HepG2 (cell line): ENCODE data around the gene PPP2R1B. TPM values are rescaled to one million over a fixed set of nuclear protein-coding genes. Genes with fewer than 3 reads are reported as not detected.
A peak's percentile ranks its signal among the peaks of the same experiment; 100 is the strongest.

ENCODE experiments used
- AHR ChIP-seq: IDR thresholded peaks from 2 replicates; pipeline ENCODE4 v1.6.1; 2018; ENCODE audit warnings: missing genetic modification reagents, missing compliant biosample characterization
- ARNTL ChIP-seq: sonication (generic); formaldehyde crosslinking; IDR thresholded peaks from 2 replicates; pipeline ENCODE4 v1.4.0; 2020; ENCODE audit warnings: mild to moderate bottlenecking, missing genetic modification reagents
- KDM5B ChIP-seq: sonication (generic); formaldehyde crosslinking; IDR thresholded peaks from 2 replicates; pipeline ENCODE4 v1.4.0; 2020; ENCODE audit warnings: missing genetic modification reagents, mild to moderate bottlenecking, borderline replicate concordance
- RAD51 ChIP-seq: fragments of 450-650 bp; IDR thresholded peaks from 2 replicates; pipeline ENCODE4 v1.6.1; 2016; ENCODE audit warnings: borderline replicate concordance
- TBX3 ChIP-seq: fragments of 450-650 bp; IDR thresholded peaks from 2 replicates; pipeline ENCODE4 v1.6.1; 2017; ENCODE audit warnings: antibody characterized with exemption, mild to moderate bottlenecking, inconsistent platforms, borderline replicate concordance
- TOE1 ChIP-seq: sonication (generic); formaldehyde crosslinking; IDR thresholded peaks from 2 replicates; pipeline ENCODE4 v1.4.0; 2020; ENCODE audit warnings: mild to moderate bottlenecking, missing genetic modification reagents
- TP53 ChIP-seq: sonication (generic); formaldehyde crosslinking; conservative IDR thresholded peaks from 2 replicates; pipeline ENCODE4 v1.4.0; 2020; ENCODE audit warnings: missing genetic modification reagents
- ZNF207 ChIP-seq: fragments of 450-650 bp; IDR thresholded peaks from 2 replicates; pipeline ENCODE4 v1.6.1; 2016; ENCODE audit warnings: antibody characterized with exemption, borderline replicate concordance
- ZNF329 ChIP-seq: sonication (generic); formaldehyde crosslinking; IDR thresholded peaks from 2 replicates; pipeline ENCODE4 v1.9.0; 2021; ENCODE audit warnings: low read depth, mild to moderate bottlenecking, missing genetic modification reagents
- ZNF484 ChIP-seq: sonication (generic); formaldehyde crosslinking; IDR thresholded peaks from 2 replicates; pipeline ENCODE4 v1.5.1; 2020; ENCODE audit warnings: mild to moderate bottlenecking, low read depth, missing genetic modification reagents, borderline replicate concordance
- ZNF510 ChIP-seq: sonication (generic); formaldehyde crosslinking; IDR thresholded peaks from 2 replicates; pipeline ENCODE4 v1.4.0; 2020; ENCODE audit warnings: low read depth, mild to moderate bottlenecking, missing genetic modification reagents
- ZNF569 ChIP-seq: sonication (generic); formaldehyde crosslinking; IDR thresholded peaks from 2 replicates; pipeline ENCODE4 v1.5.0; 2020; ENCODE audit warnings: mild to moderate bottlenecking, missing genetic modification reagents, moderate library complexity, borderline replicate concordance
- ZNF589 ChIP-seq: sonication (generic); formaldehyde crosslinking; conservative IDR thresholded peaks from 2 replicates; pipeline ENCODE4 v1.8.0; 2022; ENCODE audit warnings: mild to moderate bottlenecking, moderate library complexity, missing genetic modification reagents
- ZNF7 ChIP-seq: IDR thresholded peaks from 2 replicates; pipeline ENCODE4 v1.6.1; 2016; ENCODE audit warnings: missing biosample characterization, missing genetic modification reagents
- ZNF703 ChIP-seq: sonication (generic); formaldehyde crosslinking; IDR thresholded peaks from 2 replicates; pipeline ENCODE4 v1.5.1; 2020; ENCODE audit warnings: missing genetic modification reagents, mild to moderate bottlenecking, moderate library complexity, borderline replicate concordance
- polyA plus RNA-seq, 8 experiments: library from polyadenylated mRNA; depleted of rRNA in 3 of 8; stranded (reverse) in 7 of 8; unstranded in 1 of 8; fragments of >200 nt; fragmentation: Illumina TruSeq in 4 of 8; extraction: Trizol in 4 of 8; gene quantifications; 2 replicates each; pipeline versions ENCODE4 v1.2.1 to v1.2.3, GENCODE V29; 2011 to 2016; ENCODE audit warnings: low read depth in 4 of 8, missing spikeins in 1 of 8, mixed read lengths in 1 of 8; ENCODE audit not compliant: insufficient read depth in 1 of 8
- total RNA-seq, 5 experiments: library from RNA; depleted of rRNA; stranded (reverse); fragments of >200 nt; fragmentation: Illumina TruSeq; extraction: Trizol; gene quantifications; 2 replicates each; pipeline ENCODE4 v1.2.3, GENCODE V29; 2016; ENCODE audit warnings: low read depth in 1 of 5
- TF ChIP-seq, protein P1 (sequence below): sonication (generic); formaldehyde crosslinking; IDR thresholded peaks from 2 replicates; pipeline ENCODE4 v1.9.0; 2021; ENCODE audit warnings: mild to moderate bottlenecking, missing genetic modification reagents
- TF ChIP-seq, protein P2 (sequence below): sonication (generic); formaldehyde crosslinking; IDR thresholded peaks from 2 replicates; pipeline ENCODE4 v1.9.0; 2022; ENCODE audit warnings: low read depth, missing genetic modification reagents
- TF ChIP-seq, protein P3 (sequence below): IDR thresholded peaks from 2 replicates; pipeline ENCODE4 v1.6.1; 2016; ENCODE audit warnings: low read depth, borderline replicate concordance
- TF ChIP-seq, protein P4 (sequence below): sonication (generic); formaldehyde crosslinking; IDR thresholded peaks from 2 replicates; pipeline ENCODE4 v1.4.0; 2020; ENCODE audit warnings: mild to moderate bottlenecking, missing genetic modification reagents

Gene PPP2R1B
- total and polyA plus RNA-seq, 2 of the 13 experiments (the other 11 are each of a cell fraction or from before 2014, with no cell fraction given): 22.1 to 56.8 TPM

DNA sequence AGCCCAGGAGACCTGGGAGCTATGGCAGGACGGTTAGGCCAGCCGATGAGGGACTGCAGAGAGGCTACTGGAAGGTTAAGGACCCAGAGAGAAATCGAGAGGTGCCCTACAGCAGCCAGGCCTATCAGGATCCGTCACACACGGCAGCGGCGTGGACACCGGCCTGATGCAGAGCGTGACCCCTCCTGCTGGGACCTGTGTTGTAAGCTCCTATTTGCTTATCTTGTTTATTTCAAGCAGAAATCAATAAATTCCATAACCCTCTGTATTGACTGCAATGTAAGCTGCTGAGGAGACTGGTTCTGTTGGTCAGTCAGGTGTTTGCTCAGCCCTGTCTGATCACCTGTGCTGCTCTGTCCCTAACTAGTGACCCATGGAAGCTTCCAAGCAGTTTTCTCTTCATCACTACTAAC is 39.9 kb downstream of the PPP2R1B start (continued):
- TF ChIP-seq, protein P1, sequence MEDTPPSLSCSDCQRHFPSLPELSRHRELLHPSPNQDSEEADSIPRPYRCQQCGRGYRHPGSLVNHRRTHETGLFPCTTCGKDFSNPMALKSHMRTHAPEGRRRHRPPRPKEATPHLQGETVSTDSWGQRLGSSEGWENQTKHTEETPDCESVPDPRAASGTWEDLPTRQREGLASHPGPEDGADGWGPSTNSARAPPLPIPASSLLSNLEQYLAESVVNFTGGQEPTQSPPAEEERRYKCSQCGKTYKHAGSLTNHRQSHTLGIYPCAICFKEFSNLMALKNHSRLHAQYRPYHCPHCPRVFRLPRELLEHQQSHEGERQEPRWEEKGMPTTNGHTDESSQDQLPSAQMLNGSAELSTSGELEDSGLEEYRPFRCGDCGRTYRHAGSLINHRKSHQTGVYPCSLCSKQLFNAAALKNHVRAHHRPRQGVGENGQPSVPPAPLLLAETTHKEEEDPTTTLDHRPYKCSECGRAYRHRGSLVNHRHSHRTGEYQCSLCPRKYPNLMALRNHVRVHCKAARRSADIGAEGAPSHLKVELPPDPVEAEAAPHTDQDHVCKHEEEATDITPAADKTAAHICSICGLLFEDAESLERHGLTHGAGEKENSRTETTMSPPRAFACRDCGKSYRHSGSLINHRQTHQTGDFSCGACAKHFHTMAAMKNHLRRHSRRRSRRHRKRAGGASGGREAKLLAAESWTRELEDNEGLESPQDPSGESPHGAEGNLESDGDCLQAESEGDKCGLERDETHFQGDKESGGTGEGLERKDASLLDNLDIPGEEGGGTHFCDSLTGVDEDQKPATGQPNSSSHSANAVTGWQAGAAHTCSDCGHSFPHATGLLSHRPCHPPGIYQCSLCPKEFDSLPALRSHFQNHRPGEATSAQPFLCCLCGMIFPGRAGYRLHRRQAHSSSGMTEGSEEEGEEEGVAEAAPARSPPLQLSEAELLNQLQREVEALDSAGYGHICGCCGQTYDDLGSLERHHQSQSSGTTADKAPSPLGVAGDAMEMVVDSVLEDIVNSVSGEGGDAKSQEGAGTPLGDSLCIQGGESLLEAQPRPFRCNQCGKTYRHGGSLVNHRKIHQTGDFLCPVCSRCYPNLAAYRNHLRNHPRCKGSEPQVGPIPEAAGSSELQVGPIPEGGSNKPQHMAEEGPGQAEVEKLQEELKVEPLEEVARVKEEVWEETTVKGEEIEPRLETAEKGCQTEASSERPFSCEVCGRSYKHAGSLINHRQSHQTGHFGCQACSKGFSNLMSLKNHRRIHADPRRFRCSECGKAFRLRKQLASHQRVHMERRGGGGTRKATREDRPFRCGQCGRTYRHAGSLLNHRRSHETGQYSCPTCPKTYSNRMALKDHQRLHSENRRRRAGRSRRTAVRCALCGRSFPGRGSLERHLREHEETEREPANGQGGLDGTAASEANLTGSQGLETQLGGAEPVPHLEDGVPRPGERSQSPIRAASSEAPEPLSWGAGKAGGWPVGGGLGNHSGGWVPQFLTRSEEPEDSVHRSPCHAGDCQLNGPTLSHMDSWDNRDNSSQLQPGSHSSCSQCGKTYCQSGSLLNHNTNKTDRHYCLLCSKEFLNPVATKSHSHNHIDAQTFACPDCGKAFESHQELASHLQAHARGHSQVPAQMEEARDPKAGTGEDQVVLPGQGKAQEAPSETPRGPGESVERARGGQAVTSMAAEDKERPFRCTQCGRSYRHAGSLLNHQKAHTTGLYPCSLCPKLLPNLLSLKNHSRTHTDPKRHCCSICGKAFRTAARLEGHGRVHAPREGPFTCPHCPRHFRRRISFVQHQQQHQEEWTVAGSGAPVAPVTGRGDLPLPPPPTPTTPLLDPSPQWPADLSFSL (CRISPR knock-in tag): no peak
- TF ChIP-seq, protein P2, sequence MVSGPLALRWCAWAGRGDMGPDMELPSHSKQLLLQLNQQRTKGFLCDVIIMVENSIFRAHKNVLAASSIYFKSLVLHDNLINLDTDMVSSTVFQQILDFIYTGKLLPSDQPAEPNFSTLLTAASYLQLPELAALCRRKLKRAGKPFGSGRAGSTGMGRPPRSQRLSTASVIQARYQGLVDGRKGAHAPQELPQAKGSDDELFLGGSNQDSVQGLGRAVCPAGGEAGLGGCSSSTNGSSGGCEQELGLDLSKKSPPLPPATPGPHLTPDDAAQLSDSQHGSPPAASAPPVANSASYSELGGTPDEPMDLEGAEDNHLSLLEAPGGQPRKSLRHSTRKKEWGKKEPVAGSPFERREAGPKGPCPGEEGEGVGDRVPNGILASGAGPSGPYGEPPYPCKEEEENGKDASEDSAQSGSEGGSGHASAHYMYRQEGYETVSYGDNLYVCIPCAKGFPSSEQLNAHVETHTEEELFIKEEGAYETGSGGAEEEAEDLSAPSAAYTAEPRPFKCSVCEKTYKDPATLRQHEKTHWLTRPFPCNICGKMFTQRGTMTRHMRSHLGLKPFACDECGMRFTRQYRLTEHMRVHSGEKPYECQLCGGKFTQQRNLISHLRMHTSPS (CRISPR knock-in tag): no peak
- TF ChIP-seq ARNTL (peak; percentile 93), ZNF703 (CRISPR knock-in tag) (no peak), TOE1 (CRISPR knock-in tag) (0 out of 2 replicates have a peak, but pooled peaks have one; percentile 56), ZNF329 (CRISPR knock-in tag) (0 out of 2 replicates have a peak, but pooled peaks have one; percentile 22), TBX3 (peak; percentile 75; the same call in 1 of the 2 replicates), ZNF569 (CRISPR knock-in tag) (no peak), TP53 (no peak), ZNF510 (no peak), ZNF484 (no peak), ZNF7 (CRISPR knock-in tag) (no peak), RAD51 (no peak), AHR (CRISPR knock-in tag) (no peak), ZNF207 (no peak), ZNF589 (CRISPR knock-in tag) (no peak), KDM5B (CRISPR knock-in tag) (peak; percentile 52; the same call in 1 of the 2 replicates)
- TF ChIP-seq, protein P3, sequence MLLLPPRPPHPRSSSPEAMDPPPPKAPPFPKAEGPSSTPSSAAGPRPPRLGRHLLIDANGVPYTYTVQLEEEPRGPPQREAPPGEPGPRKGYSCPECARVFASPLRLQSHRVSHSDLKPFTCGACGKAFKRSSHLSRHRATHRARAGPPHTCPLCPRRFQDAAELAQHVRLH (CRISPR knock-in tag): peak; percentile 66; the same call in 1 of the 2 replicates
- TF ChIP-seq, protein P4, sequence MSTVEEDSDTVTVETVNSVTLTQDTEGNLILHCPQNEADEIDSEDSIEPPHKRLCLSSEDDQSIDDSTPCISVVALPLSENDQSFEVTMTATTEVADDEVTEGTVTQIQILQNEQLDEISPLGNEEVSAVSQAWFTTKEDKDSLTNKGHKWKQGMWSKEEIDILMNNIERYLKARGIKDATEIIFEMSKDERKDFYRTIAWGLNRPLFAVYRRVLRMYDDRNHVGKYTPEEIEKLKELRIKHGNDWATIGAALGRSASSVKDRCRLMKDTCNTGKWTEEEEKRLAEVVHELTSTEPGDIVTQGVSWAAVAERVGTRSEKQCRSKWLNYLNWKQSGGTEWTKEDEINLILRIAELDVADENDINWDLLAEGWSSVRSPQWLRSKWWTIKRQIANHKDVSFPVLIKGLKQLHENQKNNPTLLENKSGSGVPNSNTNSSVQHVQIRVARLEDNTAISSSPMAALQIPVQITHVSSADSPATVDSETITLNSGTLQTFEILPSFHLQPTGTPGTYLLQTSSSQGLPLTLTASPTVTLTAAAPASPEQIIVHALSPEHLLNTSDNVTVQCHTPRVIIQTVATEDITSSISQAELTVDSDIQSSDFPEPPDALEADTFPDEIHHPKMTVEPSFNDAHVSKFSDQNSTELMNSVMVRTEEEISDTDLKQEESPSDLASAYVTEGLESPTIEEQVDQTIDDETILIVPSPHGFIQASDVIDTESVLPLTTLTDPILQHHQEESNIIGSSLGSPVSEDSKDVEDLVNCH: no peak
